Measurements from ENCODE around the gene NYNRIN. TPM values are rescaled to one million over a fixed set of nuclear protein-coding genes. Genes with fewer than 3 reads are reported as not detected.

The NYNRIN gene
- total RNA-seq, 4 donors from 2014 or later = 4.7 to 14.7 (median 11.8) TPM

DNA sequence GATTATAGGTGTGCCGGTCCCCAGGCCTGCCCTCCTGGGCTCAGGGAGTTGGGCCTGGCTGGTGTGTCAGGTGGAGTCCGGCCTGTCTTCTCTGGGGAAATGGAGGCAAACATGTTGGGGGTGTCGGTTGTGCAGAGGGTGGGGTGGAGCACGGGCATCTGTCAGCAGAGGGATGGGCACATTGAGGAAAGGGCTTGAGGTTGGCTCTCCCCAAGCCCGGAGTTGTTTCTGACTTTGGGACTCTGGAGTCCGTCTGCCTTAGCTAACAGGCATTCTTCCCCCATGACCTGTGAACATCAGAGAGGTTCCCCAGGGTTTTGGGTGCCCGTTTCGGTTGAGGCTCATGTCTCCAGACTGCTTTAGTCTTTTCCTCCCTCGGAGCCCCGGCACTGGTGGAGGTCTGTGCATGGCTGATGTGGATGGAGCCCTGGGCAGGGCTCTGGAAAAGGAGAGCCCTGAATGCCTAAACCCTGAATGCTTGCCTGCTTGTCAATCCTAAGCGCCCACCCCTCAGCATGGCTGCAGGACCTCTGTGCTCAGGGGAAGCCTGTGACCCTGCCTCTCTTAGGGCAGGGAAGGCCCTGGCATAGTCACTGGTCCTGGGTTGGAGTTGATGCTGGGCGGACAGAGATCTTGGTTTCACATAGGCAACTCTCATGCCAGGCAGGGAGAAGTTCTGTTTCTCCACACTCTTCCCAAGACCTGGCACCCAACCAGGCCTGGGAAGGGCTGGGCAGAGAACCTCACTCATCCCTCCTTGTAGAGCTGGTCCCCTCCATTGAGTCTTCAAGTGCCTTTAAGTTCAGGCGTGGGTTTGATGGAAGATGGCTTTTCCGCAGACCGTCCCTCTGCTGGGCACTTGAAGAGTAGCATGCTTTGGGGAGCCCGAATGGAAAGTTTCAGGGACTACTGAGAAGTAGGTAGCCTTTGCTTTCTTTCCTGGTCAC is 12.9 kb downstream of the NYNRIN start:
- DNase-seq = no peak
- H3K27ac ChIP-seq = no peak overlapping the region
- WGBS, 2 donors = 26 to 54% methylated on average over 5 to 11 of the region's 16 CpGs
- intact Hi-C loops (cut with DNase I) = no loop called here
- TF ChIP-seq, protein P1, sequence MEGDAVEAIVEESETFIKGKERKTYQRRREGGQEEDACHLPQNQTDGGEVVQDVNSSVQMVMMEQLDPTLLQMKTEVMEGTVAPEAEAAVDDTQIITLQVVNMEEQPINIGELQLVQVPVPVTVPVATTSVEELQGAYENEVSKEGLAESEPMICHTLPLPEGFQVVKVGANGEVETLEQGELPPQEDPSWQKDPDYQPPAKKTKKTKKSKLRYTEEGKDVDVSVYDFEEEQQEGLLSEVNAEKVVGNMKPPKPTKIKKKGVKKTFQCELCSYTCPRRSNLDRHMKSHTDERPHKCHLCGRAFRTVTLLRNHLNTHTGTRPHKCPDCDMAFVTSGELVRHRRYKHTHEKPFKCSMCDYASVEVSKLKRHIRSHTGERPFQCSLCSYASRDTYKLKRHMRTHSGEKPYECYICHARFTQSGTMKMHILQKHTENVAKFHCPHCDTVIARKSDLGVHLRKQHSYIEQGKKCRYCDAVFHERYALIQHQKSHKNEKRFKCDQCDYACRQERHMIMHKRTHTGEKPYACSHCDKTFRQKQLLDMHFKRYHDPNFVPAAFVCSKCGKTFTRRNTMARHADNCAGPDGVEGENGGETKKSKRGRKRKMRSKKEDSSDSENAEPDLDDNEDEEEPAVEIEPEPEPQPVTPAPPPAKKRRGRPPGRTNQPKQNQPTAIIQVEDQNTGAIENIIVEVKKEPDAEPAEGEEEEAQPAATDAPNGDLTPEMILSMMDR (IDR thresholded peaks at IDR 0.05) = peak; percentile 19 to 83 (median 66)
- TF ChIP-seq POLR2A (IDR thresholded peaks at IDR 0.05) = no peak
- peaks cover 0 to 91% (median 21%) of the 10 kb centered on the region in 3 donors for H3K36me3 ChIP-seq
- H3K27me3 ChIP-seq = no peaks in the 10 kb centered on the region
- H3K4me3 ChIP-seq = no peak overlapping the region
- peaks cover 0 to 7% (median 0%) of the 10 kb centered on the region in 3 donors for H3K4me1 ChIP-seq
- no peaks in the 10 kb centered on the region for H3K9me3 ChIP-seq

DNA sequence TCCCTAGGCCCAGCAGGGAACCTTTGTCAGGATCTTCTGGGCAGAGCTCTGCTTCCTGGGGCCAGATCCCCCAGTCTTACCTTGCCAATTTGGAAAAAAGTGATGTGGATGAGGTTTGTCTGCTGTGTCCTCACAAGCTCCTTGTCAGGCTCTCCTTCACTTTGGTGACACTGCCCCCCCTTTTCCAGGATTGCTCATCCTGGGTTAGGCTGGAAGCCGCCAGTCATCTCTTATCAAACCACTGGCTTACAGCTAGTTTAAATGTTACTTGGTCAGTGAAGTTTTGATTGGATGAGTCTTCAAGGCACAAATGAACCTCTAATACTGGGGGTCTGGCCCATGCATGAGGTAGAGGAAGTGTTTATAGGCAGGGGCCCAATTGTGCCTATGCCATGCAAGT is 15.3 kb downstream of the NYNRIN start:
- no peak overlapping the region for H3K4me3 ChIP-seq
- WGBS, 2 donors = no CpG with 5 or more reads among the region's 1 CpG

DNA sequence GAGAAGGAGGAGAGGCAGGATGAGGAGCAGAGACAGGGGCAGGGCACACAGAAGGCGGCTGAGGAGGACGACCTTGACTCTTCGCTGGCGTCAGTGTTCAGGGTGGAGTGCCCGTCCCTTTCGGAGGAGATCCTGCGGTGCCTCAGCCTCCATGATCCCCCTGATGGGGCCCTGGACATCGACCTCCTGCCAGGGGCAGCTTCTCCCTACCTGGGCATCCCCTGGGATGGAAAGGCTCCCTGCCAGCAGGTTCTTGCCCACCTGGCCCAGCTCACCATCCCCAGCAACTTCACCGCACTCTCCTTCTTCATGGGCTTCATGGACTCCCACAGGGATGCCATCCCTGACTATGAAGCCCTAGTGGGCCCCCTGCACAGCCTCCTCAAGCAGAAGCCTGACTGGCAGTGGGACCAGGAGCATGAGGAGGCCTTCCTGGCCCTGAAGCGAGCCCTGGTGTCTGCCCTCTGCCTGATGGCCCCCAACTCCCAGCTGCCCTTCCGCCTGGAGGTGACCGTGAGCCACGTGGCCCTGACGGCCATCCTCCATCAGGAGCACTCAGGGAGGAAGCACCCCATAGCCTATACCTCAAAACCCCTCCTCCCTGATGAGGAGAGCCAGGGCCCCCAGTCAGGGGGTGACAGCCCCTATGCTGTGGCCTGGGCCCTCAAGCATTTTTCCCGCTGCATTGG is 16.1 kb downstream of the NYNRIN start:
- TF ChIP-seq, protein P1 (IDR thresholded peaks at IDR 0.05) = no peak
- TF ChIP-seq POLR2A (IDR thresholded peaks at IDR 0.05) = no peak
- Histone ChIP-seq H3K27ac (no peak overlapping the region), H3K27me3 (no peaks in the 10 kb centered on the region), H3K4me1 (peaks cover 6 to 29% (median 15%) of the 10 kb centered on the region in 3 donors), H3K4me3 (no peak overlapping the region), H3K36me3 (peaks cover 0 to 59% (median 14%) of the 10 kb centered on the region in 3 donors), H3K9me3 (no peaks in the 10 kb centered on the region)
- WGBS, 2 donors = 83 to 85% methylated on average over 6 to 14 of the region's 15 CpGs
- DNase-seq = no peak
- intact Hi-C loops (cut with DNase I) = no loop called here

More for the DNA sequence above, 15.3 kb downstream of the NYNRIN start:
- TF ChIP-seq, protein P1 (IDR thresholded peaks at IDR 0.05) = no peak
- TF ChIP-seq POLR2A (IDR thresholded peaks at IDR 0.05) = no peak
- no peak for DNase-seq
- Histone ChIP-seq H3K27ac (no peak overlapping the region), H3K27me3 (no peaks in the 10 kb centered on the region), H3K4me1 (peaks cover 6 to 24% (median 13%) of the 10 kb centered on the region in 3 donors), H3K9me3 (no peaks in the 10 kb centered on the region), H3K36me3 (peaks cover 0 to 67% (median 14%) of the 10 kb centered on the region in 3 donors)
- intact Hi-C loops (cut with DNase I) = no loop called here

DNA sequence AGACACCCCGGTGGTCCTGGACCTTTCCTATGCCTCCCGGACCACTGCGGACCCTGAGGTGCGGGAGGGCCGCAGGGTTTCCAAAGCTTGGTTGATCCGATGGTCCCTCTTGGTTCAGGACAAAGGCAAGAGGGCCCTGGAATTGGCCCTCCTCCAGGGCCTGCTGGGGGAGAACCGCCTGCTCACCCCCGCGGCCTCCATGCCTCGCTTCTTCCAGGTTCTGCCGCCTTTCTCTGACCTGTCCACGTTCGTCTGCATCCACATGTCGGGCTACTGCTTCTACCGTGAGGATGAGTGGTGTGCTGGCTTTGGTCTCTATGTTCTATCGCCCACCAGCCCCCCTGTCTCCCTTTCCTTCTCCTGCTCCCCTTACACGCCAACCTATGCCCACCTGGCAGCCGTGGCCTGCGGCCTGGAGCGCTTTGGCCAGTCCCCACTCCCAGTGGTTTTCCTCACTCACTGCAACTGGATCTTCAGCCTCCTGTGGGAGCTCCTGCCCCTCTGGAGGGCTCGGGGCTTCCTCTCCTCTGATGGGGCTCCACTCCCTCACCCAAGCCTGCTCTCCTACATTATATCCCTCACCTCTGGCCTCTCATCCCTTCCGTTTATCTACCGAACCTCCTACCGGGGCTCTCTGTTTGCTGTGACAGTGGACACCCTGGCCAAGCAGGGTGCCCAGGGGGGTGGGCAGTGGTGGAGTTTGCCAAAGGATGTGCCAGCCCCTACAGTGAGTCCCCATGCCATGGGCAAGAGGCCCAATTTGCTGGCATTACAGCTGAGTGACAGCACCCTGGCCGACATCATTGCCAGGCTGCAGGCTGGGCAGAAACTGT is 16.8 kb downstream of the NYNRIN start:
- TF ChIP-seq, protein P1 (IDR thresholded peaks at IDR 0.05) = no peak
- TF ChIP-seq POLR2A (IDR thresholded peaks at IDR 0.05) = no peak
- intact Hi-C loops (cut with DNase I) = no loop called here
- DNase-seq = no peak
- Histone ChIP-seq H3K4me1 (peaks cover 6 to 29% (median 15%) of the 10 kb centered on the region in 3 donors), H3K9me3 (no peaks in the 10 kb centered on the region), H3K27me3 (no peaks in the 10 kb centered on the region), H3K27ac (no peak overlapping the region), H3K36me3 (peaks cover 0 to 51% (median 14%) of the 10 kb centered on the region in 3 donors), H3K4me3 (no peak overlapping the region)
- WGBS, 2 donors = 85 to 91% methylated on average over 17 to 19 of the region's 25 CpGs
